Ishikawa (cell line): Measurements from ENCODE around the gene FAM234B.

Experiments used
- CEBPB ChIP-seq: IDR thresholded peaks from 2 replicates; pipeline ENCODE4 v1.6.1; 2012
- CREB1 ChIP-seq: IDR thresholded peaks from 2 replicates; pipeline ENCODE4 v1.6.1; 2012; ENCODE audit warnings: low read depth
- EGR1 ChIP-seq: IDR thresholded peaks from 2 replicates; pipeline ENCODE4 v1.6.1; 2012
- EP300 ChIP-seq: IDR thresholded peaks from 2 replicates; pipeline ENCODE4 v1.6.1; 2012; ENCODE audit warnings: borderline replicate concordance
- FOXM1 ChIP-seq: IDR thresholded peaks from 2 replicates; pipeline ENCODE4 v1.6.1; 2012; ENCODE audit warnings: low read depth, borderline replicate concordance
- MAX ChIP-seq: IDR thresholded peaks from 2 replicates; pipeline ENCODE4 v1.6.1; 2012
- NFIC ChIP-seq: IDR thresholded peaks from 2 replicates; pipeline ENCODE4 v1.6.1; 2012
- RAD21 ChIP-seq: IDR thresholded peaks from 2 replicates; pipeline ENCODE4 v1.6.1; 2012; ENCODE audit warnings: low read depth
- REST ChIP-seq: IDR thresholded peaks from 2 replicates; pipeline ENCODE4 v1.6.1; 2012; ENCODE audit warnings: low read depth, mild to moderate bottlenecking
- TAF1 ChIP-seq: IDR thresholded peaks from 2 replicates; pipeline ENCODE4 v1.6.1; 2012; ENCODE audit warnings: low read depth, mild to moderate bottlenecking
- TCF12 ChIP-seq: IDR thresholded peaks from 2 replicates; pipeline ENCODE4 v1.6.1; 2012; ENCODE audit warnings: low read depth
- TEAD4 ChIP-seq: IDR thresholded peaks from 2 replicates; pipeline ENCODE4 v1.6.1; 2012
- USF1 ChIP-seq: IDR thresholded peaks from 2 replicates; pipeline ENCODE4 v1.6.1; 2012
- YY1 ChIP-seq: IDR thresholded peaks from 2 replicates; pipeline ENCODE4 v1.6.1; 2012; ENCODE audit warnings: low read depth
- ZBTB7A ChIP-seq: IDR thresholded peaks from 2 replicates; pipeline ENCODE4 v1.6.1; 2012; ENCODE audit warnings: low read depth

Gene FAM234B

GRCh38 chr12:13084898-13085640 is 40.9 kb downstream of the FAM234B start:
- TF ChIP-seq RAD21, result no peak
- no peak for TF ChIP-seq CREB1
- no peak for TF ChIP-seq NFIC
- no peak for TF ChIP-seq TAF1
- TF ChIP-seq EP300, result no peak
- TF ChIP-seq ZBTB7A, result no peak
- no peak for TF ChIP-seq MAX
- no peak for TF ChIP-seq USF1
- no peak for TF ChIP-seq REST
- no peak for TF ChIP-seq TEAD4
- TF ChIP-seq YY1, result no peak
- no peak for TF ChIP-seq CEBPB

GRCh38 chr12:13085968-13086686 is 41.9 kb downstream of the FAM234B start:
- no peak for TF ChIP-seq REST
- TF ChIP-seq CEBPB, result no peak
- no peak for TF ChIP-seq NFIC
- TF ChIP-seq MAX, result no peak
- no peak for TF ChIP-seq EP300
- no peak for TF ChIP-seq TEAD4
- TF ChIP-seq YY1, result no peak
- TF ChIP-seq RAD21, result no peak
- no peak for TF ChIP-seq ZBTB7A
- TF ChIP-seq USF1, result no peak
- no peak for TF ChIP-seq EGR1
- TF ChIP-seq TAF1, result no peak
- no peak for TF ChIP-seq TCF12
- no peak for TF ChIP-seq FOXM1
- TF ChIP-seq CREB1, result no peak

- TF ChIP-seq ZBTB7A, result no peak
- no peak for TF ChIP-seq TCF12
- TF ChIP-seq TEAD4, result no peak
- TF ChIP-seq MAX, result no peak
- no peak for TF ChIP-seq EGR1
Observed at GRCh38 chr12:13087766-13088165, 43.6 kb downstream of the FAM234B start.

- no peak for TF ChIP-seq TEAD4
- TF ChIP-seq CEBPB, result no peak
- no peak for TF ChIP-seq ZBTB7A
- no peak for TF ChIP-seq MAX
- no peak for TF ChIP-seq EGR1
- TF ChIP-seq CREB1, result no peak
- no peak for TF ChIP-seq TAF1
- no peak for TF ChIP-seq YY1
- no peak for TF ChIP-seq REST
- TF ChIP-seq USF1, result no peak
Observed at GRCh38 chr12:13088496-13088895, 44.3 kb downstream of the FAM234B start.
